ENCODE results near the gene ARL6IP4. TPM values are rescaled to one million over a fixed set of nuclear protein-coding genes. Genes with fewer than 3 reads are reported as not detected.
A peak's percentile ranks its signal among the peaks of the same experiment; 100 is the strongest.

Gene ARL6IP4
- total RNA-seq, 1 donor: 110 TPM

- TF ChIP-seq CTCF (IDR thresholded peaks at IDR 0.05; ENCODE audit: insufficient read depth, low read length): no peak
- no peak overlapping the region for H3K4me3 ChIP-seq (ENCODE audit: low read depth, low read length)
- no peak for DNase-seq (ENCODE audit: low read depth)
Observed at GRCh38 chr12:122942637-122943036, 37.8 kb upstream of the ARL6IP4 start.

GRCh38 chr12:122943196-122943595 is 37.3 kb upstream of the ARL6IP4 start:
- no peak for TF ChIP-seq CTCF (IDR thresholded peaks at IDR 0.05; ENCODE audit: insufficient read depth, low read length)
- H3K4me3 ChIP-seq (ENCODE audit: low read depth, low read length): no peak overlapping the region
- DNase-seq (ENCODE audit: low read depth): no peak

GRCh38 chr12:122944605-122945592 is 35.6 kb upstream of the ARL6IP4 start:
- TF ChIP-seq CTCF (IDR thresholded peaks at IDR 0.05; ENCODE audit: insufficient read depth, low read length): no peak
- no peak overlapping the region for H3K4me3 ChIP-seq (ENCODE audit: low read depth, low read length)
- no peak for DNase-seq (ENCODE audit: low read depth)

GRCh38 chr12:122946690-122947341 is 33.7 kb upstream of the ARL6IP4 start:
- H3K4me3 ChIP-seq (ENCODE audit: low read depth, low read length): no peak overlapping the region
- TF ChIP-seq CTCF (IDR thresholded peaks at IDR 0.05; ENCODE audit: insufficient read depth, low read length): peak; percentile 61
- peak; percentile 99 for DNase-seq (ENCODE audit: low read depth)

GRCh38 chr12:122947352-122947792 is 33.1 kb upstream of the ARL6IP4 start:
- TF ChIP-seq CTCF (IDR thresholded peaks at IDR 0.05; ENCODE audit: insufficient read depth, low read length): no peak
- H3K4me3 ChIP-seq (ENCODE audit: low read depth, low read length): no peak overlapping the region
- no peak for DNase-seq (ENCODE audit: low read depth)

- DNase-seq (ENCODE audit: low read depth): no peak
- H3K4me3 ChIP-seq (ENCODE audit: low read depth, low read length): no peak overlapping the region
- no peak for TF ChIP-seq CTCF (IDR thresholded peaks at IDR 0.05; ENCODE audit: insufficient read depth, low read length)
Observed at GRCh38 chr12:122948605-122949004, 31.9 kb upstream of the ARL6IP4 start.
